HEK293T (cell line): ENCODE measurements around the gene CD101.

ENCODE experiments used
- CTCF ChIA-PET: fragments of 350-600 bp; formaldehyde crosslinking; extraction: SDS; loops from one replicate; lab custom pipeline; 2021; ENCODE audit warnings: antibody characterized with exemption, inconsistent platforms; lab: Yijun Ruan, JAX
- POLR2A ChIA-PET: fragments of 350-600 bp; formaldehyde crosslinking; extraction: SDS; loops from one replicate; lab custom pipeline; 2020; ENCODE audit warnings: antibody characterized with exemption, inconsistent platforms; lab: Yijun Ruan, JAX
- DNase-seq: peaks from one replicate; pipeline ENCODE4 v3.0.0; 2012; ENCODE audit warnings: mixed read lengths; ENCODE audit errors: extremely low spot score
- ARNT ChIP-seq: fragments of 450-650 bp; IDR thresholded peaks from 2 replicates; pipeline ENCODE4 v1.6.1; 2017; ENCODE audit warnings: mild to moderate bottlenecking
- BHLHE40 ChIP-seq: fragments of 450-650 bp; IDR thresholded peaks from 2 replicates; pipeline ENCODE4 v1.6.1; 2016; ENCODE audit warnings: mild to moderate bottlenecking, moderate library complexity, borderline replicate concordance
- CTBP1 ChIP-seq: fragments of 450-650 bp; IDR thresholded peaks from 2 replicates; pipeline ENCODE4 v1.6.1; 2016; ENCODE audit warnings: borderline replicate concordance
- ELF4 ChIP-seq: fragments of 450-650 bp; IDR thresholded peaks from 2 replicates; pipeline ENCODE4 v1.6.1; 2017; ENCODE audit warnings: antibody characterized with exemption
- FOXA1 ChIP-seq: fragments of 450-650 bp; IDR thresholded peaks from 2 replicates; pipeline ENCODE4 v1.6.1; 2016; ENCODE audit warnings: mild to moderate bottlenecking
- FOXK2 ChIP-seq: fragments of 450-650 bp; IDR thresholded peaks from 2 replicates; pipeline ENCODE4 v1.6.1; 2016; ENCODE audit warnings: mild to moderate bottlenecking
- FOXM1 ChIP-seq: fragments of 450-650 bp; IDR thresholded peaks from 2 replicates; pipeline ENCODE4 v1.6.1; 2017; ENCODE audit warnings: mild to moderate bottlenecking, borderline replicate concordance
- HDGF ChIP-seq: fragments of 450-650 bp; IDR thresholded peaks from 2 replicates; pipeline ENCODE4 v1.6.1; 2017; ENCODE audit warnings: antibody characterized with exemption, borderline replicate concordance
- L3MBTL2 ChIP-seq: fragments of 450-650 bp; conservative IDR thresholded peaks from 2 replicates; pipeline ENCODE4 v1.6.1; 2016; ENCODE audit warnings: mild to moderate bottlenecking
- LEF1 ChIP-seq: fragments of 450-650 bp; IDR thresholded peaks from 2 replicates; pipeline ENCODE4 v1.6.1; 2017; ENCODE audit warnings: mild to moderate bottlenecking, borderline replicate concordance
- NFRKB ChIP-seq: fragments of 450-650 bp; IDR thresholded peaks from 2 replicates; pipeline ENCODE4 v1.6.1; 2016; ENCODE audit warnings: mild to moderate bottlenecking, moderate library complexity
- PKNOX1 ChIP-seq: fragments of 450-650 bp; IDR thresholded peaks from 2 replicates; pipeline ENCODE4 v1.6.1; 2016
- SP1 ChIP-seq: fragments of 450-650 bp; IDR thresholded peaks from 2 replicates; pipeline ENCODE4 v1.6.1; 2017
- SUZ12 ChIP-seq: fragments of 450-650 bp; IDR thresholded peaks from 2 replicates; pipeline ENCODE4 v1.6.1; 2016; ENCODE audit warnings: mild to moderate bottlenecking
- TARDBP ChIP-seq: fragments of 450-650 bp; IDR thresholded peaks from 2 replicates; pipeline ENCODE4 v1.6.1; 2016
- ZNF384 ChIP-seq: fragments of 450-650 bp; IDR thresholded peaks from 2 replicates; pipeline ENCODE4 v1.6.1; 2016

CD101 gene

DNA sequence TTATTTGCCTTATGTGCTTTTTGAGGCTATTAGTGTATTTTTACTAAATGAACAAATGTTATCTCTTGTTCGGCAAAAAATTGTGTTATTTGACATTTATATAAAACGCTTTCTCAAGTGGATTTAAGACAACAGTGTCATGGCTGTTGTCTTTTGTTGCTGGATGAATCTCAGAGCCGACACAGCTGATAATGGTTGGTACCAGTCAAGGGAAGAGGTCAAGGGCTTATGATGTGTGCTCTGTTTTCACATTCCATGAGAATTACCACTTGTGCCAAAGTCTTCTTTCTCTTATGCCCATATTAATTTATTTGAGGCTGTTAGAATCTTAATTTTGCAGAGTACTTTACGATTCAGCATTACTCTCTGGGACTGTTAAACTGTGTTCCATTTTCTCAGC is 17.9 kb upstream of the CD101 start:
- ChIA-PET POLR2A (no interaction called here), CTCF (no interaction called here)
- no peak for DNase-seq
- TF ChIP-seq ZNF384: no peak

DNA sequence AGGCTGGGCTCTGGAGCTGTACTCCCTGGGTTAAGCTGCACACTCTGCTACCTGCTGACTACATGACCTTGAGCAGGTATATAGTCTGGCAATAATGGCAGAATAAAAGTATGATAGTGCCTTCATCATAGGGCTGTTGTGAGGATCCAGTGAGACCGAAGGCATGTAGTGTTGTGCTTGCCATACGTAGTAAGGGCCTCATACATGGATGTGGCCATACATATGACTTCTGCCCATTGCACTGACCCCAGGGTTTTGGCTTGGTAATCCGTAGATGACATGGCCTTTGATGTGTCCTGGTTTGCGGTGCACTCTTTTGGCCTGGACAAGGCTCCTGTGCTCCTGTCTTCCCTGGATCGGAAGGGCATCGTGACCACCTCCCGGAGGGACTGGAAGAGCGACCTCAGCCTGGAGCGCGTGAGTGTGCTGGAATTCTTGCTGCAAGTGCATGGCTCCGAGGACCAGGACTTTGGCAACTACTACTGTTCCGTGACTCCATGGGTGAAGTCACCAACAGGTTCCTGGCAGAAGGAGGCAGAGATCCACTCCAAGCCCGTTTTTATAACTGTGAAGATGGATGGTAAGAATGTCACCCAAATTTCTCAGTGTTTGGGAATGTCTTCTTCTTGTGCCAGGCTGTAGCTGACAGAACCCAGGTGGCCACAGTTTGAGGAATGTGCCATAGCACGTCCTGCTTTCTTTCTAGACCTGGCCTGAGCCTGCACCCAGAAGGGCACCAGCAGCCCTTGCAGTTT is 17.0 kb upstream of the CD101 start:
- DNase-seq: no peak
- TF ChIP-seq ARNT (no peak), L3MBTL2 (no peak), ZNF384 (no peak), PKNOX1 (no peak), TARDBP (no peak), ELF4 (no peak), FOXA1 (no peak)
- POLR2A ChIA-PET: no interaction called here
- CTCF ChIA-PET: no interaction called here

DNA sequence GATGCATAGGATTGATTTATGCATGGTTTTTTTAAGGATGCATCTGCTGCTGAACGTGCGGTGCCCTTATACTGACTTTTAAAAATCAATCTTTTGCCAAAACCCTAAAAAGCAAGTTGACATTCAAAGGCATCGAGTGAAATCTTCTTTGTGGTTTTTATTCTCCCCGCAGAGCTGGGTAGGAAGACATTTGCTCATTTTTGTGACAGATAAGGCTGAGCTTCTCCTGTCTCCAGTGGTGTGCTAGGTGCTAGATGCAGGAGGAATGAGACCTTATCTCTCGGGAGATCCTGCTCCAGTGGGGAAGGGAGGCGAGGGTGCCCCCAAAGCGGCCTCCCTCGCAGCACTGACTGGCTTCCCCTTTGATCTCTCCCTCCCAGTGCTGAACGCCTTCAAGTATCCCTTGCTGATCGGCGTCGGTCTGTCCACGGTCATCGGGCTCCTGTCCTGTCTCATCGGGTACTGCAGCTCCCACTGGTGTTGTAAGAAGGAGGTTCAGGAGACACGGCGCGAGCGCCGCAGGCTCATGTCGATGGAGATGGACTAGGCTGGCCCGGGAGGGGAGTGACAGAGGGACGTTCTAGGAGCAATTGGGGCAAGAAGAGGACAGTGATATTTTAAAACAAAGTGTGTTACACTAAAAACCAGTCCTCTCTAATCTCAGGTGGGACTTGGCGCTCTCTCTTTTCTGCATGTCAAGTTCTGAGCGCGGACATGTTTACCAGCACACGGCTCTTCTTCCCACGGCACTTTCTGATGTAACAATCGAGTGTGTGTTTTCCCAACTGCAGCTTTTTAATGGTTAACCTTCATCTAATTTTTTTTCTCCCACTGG is 14.9 kb upstream of the CD101 start:
- ChIA-PET POLR2A (no interaction called here), CTCF (interaction anchor here (0.6 kb wide), 1 partner anchor 67 kb away, joined by 3 read pairs; no protein-coding TSS in a partner anchor)
- no peak for TF ChIP-seq ARNT
- TF ChIP-seq BHLHE40: no peak
- TF ChIP-seq FOXK2: no peak
- no peak for TF ChIP-seq ELF4
- TF ChIP-seq FOXA1: no peak
- no peak for TF ChIP-seq SUZ12
- TF ChIP-seq FOXM1: no peak
- TF ChIP-seq NFRKB: no peak
- no peak for TF ChIP-seq TARDBP
- DNase-seq: no peak

- no peak for DNase-seq
- ChIA-PET CTCF (interaction anchor here (0.6 kb wide), 1 partner anchor 67 kb away, joined by 3 read pairs; no protein-coding TSS in a partner anchor), POLR2A (no interaction called here)
- TF ChIP-seq ELF4 (no peak), ZNF384 (no peak), BHLHE40 (no peak), ARNT (no peak), L3MBTL2 (no peak; the same call in 1 of the 2 replicates), HDGF (no peak), SP1 (no peak), NFRKB (no peak), TARDBP (no peak), FOXK2 (no peak), LEF1 (no peak), CTBP1 (no peak), SUZ12 (no peak), FOXM1 (no peak), FOXA1 (no peak), PKNOX1 (no peak)
Measured at GRCh38 chr1:116987256-116987555, 14.4 kb upstream of the CD101 start.

GRCh38 chr1:116988248-116988647 is 13.3 kb upstream of the CD101 start:
- TF ChIP-seq FOXA1 (no peak), FOXK2 (no peak), LEF1 (no peak), L3MBTL2 (no peak), PKNOX1 (no peak), TARDBP (no peak), NFRKB (no peak), ELF4 (no peak), HDGF (no peak), CTBP1 (no peak)
- DNase-seq: no peak

DNA sequence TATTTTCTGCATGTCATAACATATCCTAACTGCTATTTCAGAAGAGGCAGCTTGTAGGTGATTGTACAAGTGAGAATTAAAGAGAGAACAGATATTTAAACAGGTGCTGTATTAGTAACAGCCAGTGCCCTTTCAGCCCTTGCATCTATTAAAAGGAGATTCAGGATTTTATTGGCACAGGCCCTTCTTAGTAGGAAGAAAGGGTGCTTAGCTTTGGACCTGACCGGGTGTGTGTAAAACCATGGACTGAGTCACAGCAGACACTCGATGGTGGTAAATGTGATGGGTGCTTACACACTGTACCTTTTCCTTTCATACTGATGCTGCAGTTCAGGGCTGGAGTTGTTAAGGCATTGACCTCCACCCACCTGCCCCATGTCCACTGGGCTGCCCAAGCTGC is 12.7 kb upstream of the CD101 start:
- ChIA-PET POLR2A (no interaction called here), CTCF (no interaction called here)
- TF ChIP-seq CTBP1 (no peak), FOXM1 (no peak), NFRKB (no peak), SUZ12 (no peak), ZNF384 (no peak), SP1 (no peak), ARNT (no peak), L3MBTL2 (no peak), HDGF (no peak), FOXK2 (no peak), ELF4 (no peak), BHLHE40 (no peak), TARDBP (no peak), PKNOX1 (no peak), FOXA1 (no peak), LEF1 (no peak)
- no peak for DNase-seq

More at GRCh38 chr1:116988248-116988647, 13.3 kb upstream of the CD101 start:
- ChIA-PET POLR2A (no interaction called here), CTCF (no interaction called here)
